Left renal pelvis (tissue), 4 donors: ENCODE measurements around the gene TOPORS. TPM values are rescaled to one million over a fixed set of nuclear protein-coding genes. Genes with fewer than 3 reads are reported as not detected.

Source experiments
- DNase-seq, 4 donors: peaks; one replicate each; pipeline ENCODE4 v3.0.0-alpha.2; 2013; ENCODE audit warnings: low read depth in 4 of 4, low spot score in 3 of 4
- polyA plus RNA-seq, 4 donors: library from polyadenylated mRNA; unstranded; fragments of 120-200 nt; gene quantifications; one replicate each; pipeline ENCODE4 v1.2.1, GENCODE V29; 2013; ENCODE audit not compliant: insufficient read length in 4 of 4

Gene TOPORS
- polyA plus RNA-seq, 4 donors: 27.2 to 38.3 (median 32.0) TPM

- no peak for DNase-seq
Measured at GRCh38 chr9:32516241-32516640, 36.1 kb downstream of the TOPORS start.

GRCh38 chr9:32508728-32509127, 43.7 kb downstream of the TOPORS start:
- DNase-seq: no peak

GRCh38 chr9:32503008-32503407, 49.4 kb downstream of the TOPORS start:
- DNase-seq: no peak

- DNase-seq: no peak
Measured at GRCh38 chr9:32502464-32502863, 49.9 kb downstream of the TOPORS start.

- DNase-seq: no peak
Measured at GRCh38 chr9:32501868-32502267, 50.5 kb downstream of the TOPORS start.

- no peak for DNase-seq
Measured at GRCh38 chr9:32500768-32501167, 51.6 kb downstream of the TOPORS start.

GRCh38 chr9:32497921-32498320, 54.5 kb downstream of the TOPORS start:
- no peak for DNase-seq

- peak in 2 of 4 donors; percentile 6 for DNase-seq
Measured at GRCh38 chr9:32490601-32491000, 61.8 kb downstream of the TOPORS start.

Other genes starting within 250 kb of the TOPORS start
- 10 to 100 TPM; 32.3 to 48.7 (median 45.4) TPM for gene ACO1, start 167.9 kb downstream of the TOPORS start, polyA plus RNA-seq
- gene RIGI, start 26.4 kb downstream of the TOPORS start, polyA plus RNA-seq: 10 to 100 TPM in 3 of 4 donors, 1 to 10 TPM in 1; 9.2 to 14.3 (median 11.9) TPM
- 10 to 100 TPM; 12.6 to 21.7 (median 17.0) TPM for gene SMIM27, start 259 bp downstream of the TOPORS start, polyA plus RNA-seq
- 10 to 100 TPM; 56.6 to 83.7 (median 74.5) TPM for gene NDUFB6, start 20.6 kb upstream of the TOPORS start, polyA plus RNA-seq
- gene TAF1L, start 83.1 kb upstream of the TOPORS start, polyA plus RNA-seq: under 1 TPM; 0.03 to 0.10 (median 0.08) TPM
- 1 to 10 TPM in 1 of 4 donors, under 1 TPM in 3; 0.23 to 4.4 (median 0.29) TPM for gene TMEM215, start 231.0 kb upstream of the TOPORS start, polyA plus RNA-seq